Measurements from ENCODE around the gene FAHD1.
"Not testable (repeated sequence)": the region's sequence is repeated elsewhere in the genome, so short reads cannot be mapped to it uniquely, and the experiment has no call there.

Gene FAHD1

DNA sequence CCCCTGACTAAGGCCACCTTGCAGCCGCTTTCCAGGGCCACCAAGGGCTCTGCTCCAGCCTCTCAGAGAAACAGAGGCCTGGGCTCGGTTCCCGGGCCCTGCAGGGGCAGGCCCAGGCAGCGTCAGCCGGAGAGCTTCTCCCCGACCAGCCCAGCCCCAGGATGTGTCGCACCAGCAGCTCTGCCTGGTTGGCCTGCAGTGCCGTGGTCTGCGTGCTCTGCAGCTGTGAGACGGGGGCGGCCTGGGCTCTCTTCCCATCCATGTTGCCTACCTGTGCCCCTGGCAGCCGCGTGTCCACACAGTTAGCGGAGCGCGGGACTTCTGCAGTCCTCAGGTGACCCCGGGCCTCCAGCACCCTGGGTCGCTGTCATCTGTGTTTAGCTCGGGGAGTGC lies 38.3 kb upstream of the FAHD1 start:
- DNase-seq (ENCODE audit: low read depth in 1 of 2, low spot score in 1 of 2) = no peak

DNA sequence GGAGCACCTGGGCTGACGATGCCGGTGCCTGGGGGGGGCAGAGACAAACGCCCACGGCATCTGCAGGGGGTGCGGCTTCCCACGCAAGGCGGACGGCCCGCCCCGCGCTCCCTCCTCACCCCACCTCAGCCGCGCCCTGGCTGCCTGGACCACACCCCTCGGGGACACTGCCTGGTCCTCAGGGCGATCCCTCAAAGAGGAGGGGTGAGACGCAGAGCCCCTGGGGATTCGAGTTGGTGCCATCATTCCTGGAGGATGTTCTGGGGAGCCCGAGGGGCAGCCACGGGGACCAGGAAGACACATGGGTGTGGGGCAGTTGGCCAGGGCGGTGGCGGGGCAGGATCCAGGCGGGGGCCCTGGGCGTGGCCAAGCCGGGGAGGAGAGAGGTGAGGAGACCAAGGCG lies 37.4 kb upstream of the FAHD1 start:
- no peak for DNase-seq (ENCODE audit: low read depth in 1 of 2, low spot score in 1 of 2)

DNA sequence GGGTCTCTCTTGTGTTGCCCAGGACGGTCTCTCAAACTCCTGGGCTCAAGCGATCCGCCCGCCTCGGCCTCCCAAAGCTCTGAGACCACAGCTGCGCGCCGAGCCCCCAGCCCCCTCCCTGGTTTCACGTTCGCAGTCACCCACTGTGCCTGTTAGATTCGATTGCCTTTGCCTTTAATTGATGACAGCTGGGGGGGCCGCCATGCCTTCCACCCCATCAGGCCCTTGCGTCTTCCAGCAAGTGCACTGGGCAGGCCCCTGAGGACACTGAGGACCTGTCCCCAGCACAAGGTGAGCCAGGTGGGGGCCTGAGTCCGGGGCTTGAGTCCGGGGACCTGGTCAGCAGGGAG lies 36.8 kb upstream of the FAHD1 start:
- DNase-seq (ENCODE audit: low read depth in 1 of 2, low spot score in 1 of 2) = no peak

DNA sequence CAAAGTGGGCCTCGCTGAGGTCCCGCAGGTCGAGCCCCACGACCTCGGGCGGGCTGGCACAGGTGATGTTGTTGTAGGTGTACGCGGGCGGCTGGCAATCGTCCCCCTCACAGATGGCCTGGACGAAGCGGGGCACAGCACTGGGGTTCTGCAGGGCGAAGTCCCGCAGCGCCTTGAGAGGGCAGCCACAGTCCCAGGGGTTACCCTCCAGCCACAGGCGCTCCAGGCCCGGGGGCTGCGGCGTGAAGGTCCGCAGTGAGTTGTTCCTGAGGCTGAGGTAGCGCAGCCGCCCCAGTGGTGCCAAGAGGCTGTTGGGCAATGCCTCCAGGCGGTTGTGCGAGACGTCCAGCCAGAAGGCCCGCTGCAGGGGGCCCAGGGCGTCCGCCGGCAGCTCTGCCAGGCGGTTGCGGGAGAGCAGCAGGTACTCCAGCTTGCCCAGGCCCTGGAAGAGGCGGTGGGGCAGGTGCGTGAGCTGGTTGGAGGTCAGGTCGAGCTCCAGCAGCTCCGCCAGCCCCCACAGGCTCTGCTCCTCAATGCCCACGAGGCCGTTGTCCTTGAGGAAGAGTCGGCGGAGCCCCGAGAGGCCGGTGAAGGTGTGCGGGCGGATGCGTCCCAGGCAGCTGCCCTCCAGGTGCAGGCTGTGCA lies 36.3 kb upstream of the FAHD1 start:
- no peak for DNase-seq (ENCODE audit: low read depth in 1 of 2, low spot score in 1 of 2)

DNA sequence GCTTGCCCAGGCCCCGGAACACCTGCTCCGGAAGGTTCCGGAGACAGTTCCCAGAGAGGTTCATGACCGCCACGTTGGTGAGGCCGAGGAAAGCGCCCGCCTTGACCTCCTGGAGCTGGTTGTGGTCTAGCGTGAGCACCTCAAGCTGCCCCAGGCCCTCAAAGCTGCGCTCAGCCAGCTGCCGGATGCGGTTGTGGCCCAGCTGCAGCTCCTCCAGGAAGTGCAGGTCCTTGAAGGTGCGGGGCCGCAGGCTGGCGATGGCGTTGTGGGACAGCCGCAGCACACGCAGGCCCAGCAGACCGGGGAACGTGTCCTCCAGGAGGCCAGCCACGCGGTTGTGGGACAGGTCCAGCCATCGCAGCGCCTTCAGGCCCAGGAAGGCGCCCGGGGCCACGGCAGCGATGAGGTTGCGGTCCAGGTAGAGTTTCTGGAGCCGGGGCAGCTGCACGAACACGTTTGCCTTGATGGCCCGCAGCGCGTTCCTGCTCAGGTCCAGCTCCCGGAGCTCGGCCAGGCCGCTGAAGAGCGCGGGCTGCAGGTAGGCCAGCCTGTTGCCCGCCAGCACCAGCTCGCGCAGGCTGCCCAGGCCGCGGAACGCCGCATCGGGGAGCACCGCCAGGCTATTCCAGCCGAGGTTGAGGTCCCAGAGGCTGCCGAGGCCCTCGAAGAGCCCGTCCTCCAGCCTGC lies 35.6 kb upstream of the FAHD1 start:
- no peak for DNase-seq (ENCODE audit: low read depth in 1 of 2, low spot score in 1 of 2)

DNA sequence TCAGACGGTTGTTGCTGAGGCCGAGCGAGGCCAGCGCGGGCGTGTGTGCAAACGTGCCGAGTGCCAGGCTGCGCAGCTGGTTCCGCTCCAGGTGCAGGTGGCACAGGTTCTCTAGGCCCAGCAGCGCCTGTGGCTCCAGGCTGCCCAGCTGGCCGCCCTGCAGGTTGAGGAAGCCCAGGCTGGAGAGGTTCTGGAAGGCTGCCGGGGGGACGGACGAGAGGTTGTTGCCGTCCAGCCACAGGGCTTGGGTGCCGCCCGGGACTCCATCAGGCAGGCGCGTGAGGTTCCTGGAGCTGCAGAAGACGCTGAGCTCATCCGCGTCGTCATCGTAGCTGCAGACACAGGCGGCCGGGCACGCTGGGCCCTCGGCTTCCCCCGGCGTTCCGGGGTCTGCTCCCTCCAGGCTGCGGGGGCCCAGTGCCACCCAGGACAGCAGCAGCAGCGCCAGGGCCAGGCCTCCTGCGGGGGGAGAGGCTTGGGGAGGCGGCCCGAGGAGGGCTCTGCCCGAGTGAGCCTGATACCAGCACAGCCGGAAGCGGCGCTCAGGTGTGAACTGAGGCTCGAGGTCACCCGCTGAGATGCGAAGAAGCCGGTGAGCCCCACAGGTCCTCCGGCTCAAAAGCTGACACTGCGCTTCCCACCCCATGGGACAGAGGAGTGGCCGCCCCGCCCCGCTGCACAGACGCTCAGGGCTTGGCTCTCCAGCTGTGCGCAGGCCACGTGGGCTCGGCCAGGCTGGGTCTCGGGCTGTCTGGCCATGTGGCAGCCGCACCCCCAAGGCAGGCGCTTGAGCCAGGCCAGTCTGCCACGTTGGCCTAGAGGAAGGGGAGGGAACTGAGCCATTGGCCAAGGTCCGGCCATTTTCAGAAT lies 34.8 kb upstream of the FAHD1 start:
- no peak for DNase-seq (ENCODE audit: low read depth in 1 of 2, low spot score in 1 of 2)

DNA sequence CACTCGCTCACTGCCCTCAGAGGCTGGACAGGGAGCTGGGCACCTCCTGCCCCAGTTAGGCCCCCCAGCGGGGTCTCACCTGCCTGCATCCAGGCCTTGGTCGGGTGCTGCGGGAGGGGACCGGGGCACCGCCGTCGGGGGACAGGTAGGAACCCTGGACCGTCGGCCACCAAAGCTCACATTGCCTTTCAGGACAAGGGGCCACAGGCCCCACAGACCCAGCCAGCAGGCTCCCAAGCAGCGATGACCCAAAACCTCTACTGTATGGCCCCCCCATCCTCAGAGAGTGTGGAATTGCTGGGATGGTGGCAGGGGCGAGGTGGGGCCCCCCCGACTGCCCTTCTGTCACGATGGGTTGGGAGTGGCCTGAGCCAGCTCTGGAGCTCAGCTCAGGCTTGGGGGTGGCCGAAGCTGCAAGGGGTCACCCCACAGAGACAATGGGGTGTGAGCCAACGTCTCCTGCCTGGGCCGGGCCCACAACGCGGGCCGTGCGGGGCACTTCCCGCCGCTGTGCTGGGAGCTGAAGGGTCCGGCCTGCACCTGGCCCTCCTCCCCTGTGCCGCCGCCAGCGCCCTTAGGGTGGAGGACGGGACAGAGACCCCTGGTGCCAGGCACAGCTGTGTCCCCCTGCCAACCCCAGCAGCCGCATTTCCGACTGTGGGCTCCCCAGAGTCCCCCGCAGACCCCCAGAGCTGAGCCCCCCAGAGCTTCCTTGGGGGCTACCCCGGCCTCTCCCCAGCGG lies 34.0 kb upstream of the FAHD1 start:
- DNase-seq (ENCODE audit: low read depth in 1 of 2, low spot score in 1 of 2) = no peak

DNA sequence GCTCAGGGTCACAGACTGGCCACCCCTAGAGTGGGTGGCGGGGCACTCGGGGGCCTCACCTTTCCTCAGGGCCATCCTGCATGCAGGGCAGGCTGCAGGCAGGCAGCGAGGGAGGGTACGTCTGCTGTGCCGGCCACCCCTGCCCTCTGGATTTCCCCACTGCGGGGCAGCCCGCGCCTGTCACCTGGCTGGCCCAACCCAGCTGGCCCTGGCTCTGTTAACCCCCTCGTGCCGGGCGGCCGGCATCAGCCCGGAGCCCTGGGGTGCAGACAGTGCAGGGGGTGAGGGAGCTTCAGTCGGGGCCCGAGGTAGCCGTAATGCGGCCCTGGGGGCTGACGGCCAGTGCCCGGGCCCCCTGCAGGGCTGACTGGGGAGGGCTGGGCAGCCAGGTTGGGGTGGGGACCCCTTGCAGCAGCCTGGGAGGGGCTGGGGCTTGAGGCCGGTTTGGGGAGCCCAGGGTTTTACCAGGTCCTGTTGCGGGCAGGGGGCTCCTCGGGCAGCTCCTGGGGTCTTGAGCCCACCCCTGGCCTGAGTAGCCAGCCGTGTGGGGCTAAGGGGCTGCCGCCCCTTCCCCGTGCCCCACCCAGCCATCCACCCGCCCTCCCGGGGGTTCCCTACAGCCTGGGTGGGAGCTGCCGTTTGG lies 33.3 kb upstream of the FAHD1 start, which contains the start of gene IGFALS:
IGFALS (minus strand) TSS at position 128 of the 643 bp plus-strand sequence; CDS start at position 75, 53 bp downstream.
- DNase-seq (ENCODE audit: low read depth in 1 of 2, low spot score in 1 of 2) = no peak

DNA sequence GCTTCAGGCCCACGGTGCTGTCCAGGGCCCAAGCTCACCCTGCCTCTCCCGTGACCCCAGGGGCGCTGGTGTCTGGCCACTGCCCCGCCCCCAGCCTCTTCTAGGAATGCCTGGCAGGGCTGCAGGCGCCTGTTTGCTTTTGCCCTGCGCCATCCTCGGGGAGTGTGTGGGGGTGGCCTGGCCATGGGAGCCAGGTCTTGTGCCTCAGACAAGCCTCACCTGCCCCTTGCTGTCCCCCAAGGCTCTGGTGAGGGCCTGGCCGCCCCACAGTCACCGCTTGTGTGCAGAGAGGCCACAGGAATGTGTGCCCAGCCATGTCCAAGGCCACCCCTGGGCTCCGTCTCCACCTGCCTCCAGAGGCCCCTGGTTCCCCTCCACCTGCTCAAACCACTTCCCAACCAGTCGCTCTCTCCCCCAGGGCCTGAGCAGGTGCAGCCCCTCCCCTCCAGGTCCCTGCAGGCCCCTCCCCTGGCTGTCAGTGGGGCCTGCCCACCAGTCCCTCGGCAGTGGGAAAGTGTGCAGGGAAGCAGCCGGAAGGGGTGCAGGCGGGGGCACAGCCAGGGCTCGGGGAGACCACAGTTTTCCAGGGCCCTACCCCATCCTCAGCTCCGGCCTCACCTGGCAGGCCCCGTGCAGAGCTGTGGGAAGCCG lies 32.7 kb upstream of the FAHD1 start:
- DNase-seq (ENCODE audit: low read depth in 1 of 2, low spot score in 1 of 2) = no peak

DNA sequence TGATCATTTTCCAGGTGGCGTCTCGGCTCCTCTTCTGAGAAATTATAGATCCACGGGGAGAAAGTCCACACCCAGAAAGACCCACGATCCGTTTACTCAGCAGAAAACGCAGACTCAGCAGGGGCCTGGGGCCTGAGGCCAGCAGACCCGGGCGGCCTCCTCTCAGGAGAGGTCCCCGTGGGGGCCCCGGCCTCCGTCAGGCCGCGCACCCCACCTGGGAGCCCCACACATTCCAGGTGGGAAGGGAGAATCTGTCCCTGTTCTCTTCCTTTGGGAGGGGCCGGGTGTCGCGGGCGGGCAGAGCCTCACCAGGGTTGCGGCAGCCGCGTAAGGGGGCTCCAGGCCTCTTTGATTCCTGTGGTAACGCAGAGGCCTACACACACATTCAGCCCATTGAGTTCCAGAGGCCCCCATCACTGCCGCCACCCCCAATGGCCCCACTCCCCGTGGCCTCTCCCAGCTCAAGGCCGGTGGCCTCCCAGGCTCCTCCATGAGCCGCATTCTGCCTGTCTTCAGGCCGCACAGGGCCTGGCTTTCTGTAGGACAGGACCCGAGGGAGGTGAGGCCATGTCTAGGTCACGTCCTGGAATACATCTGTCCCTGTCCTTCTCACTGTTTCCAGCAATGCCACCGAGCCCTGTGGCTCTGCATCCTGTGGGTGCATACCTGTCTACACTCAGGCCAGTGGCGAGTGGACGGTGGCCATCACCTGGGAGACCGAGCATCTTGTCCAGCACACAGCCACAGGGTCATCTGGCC lies 31.9 kb upstream of the FAHD1 start:
- DNase-seq (ENCODE audit: low read depth in 1 of 2, low spot score in 1 of 2) = no peak

DNA sequence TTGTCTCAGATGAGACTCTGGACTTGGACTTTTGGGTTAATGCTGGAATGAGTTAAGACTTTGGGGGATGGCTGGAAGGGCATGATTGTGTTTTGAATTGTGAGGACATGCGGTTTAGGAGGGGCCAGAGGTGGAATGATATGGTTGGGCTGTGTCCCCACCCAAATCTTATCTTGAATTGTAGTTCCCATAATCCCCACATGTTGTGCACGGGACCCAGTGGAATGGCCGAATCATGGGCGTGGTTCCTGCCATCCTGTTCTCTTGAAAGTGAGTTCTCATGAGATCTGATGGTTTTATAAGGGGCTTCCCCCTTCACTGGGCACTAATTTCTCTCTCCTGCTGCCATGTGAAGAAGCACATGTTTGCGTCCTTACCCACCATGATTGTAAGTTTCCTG lies 27.7 kb upstream of the FAHD1 start:
- not testable (repeated sequence) for DNase-seq (ENCODE audit: low read depth in 1 of 2, low spot score in 1 of 2)

DNA sequence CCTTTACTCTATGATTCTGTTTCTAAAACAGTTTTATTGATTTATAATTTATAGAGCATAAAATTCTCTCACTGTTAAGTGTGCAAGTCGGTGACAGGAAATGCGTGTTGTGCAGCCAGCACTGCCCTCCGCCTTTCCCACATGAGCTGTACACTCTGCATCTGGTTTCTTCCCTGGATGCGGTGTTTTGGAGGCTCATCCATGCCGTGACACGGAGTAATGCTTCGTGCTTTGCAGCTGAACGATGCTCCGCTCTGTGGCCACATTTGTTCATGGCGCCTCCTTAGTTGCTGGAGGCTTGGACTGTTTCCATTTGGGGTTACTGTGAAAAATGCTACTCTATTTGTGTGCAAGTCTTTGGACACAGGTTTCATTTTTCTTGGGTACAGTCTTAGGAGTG lies 26.3 kb upstream of the FAHD1 start:
- no peak for DNase-seq (ENCODE audit: low read depth in 1 of 2, low spot score in 1 of 2)

DNA sequence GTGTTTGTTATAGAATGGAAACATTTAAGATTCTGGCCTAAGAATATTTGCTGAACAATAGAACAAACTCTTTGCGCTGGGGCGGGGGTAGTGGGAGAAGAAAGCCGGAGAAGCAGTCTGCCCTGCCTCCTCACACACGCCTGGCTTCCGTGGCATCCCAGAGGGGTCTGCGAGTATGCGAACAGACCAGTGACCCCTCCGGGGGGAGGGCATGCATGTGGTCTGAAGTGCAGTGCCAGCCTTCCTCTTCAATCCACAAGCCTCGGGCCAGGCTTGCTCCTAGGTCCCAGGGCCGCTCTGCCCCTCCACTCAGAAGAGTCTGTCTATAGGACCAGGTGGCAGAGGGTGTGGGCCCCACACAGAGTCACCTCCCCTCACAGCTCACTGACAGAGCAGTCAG lies 19.4 kb upstream of the FAHD1 start:
- DNase-seq (ENCODE audit: low read depth in 1 of 2, low spot score in 1 of 2) = no peak

DNA sequence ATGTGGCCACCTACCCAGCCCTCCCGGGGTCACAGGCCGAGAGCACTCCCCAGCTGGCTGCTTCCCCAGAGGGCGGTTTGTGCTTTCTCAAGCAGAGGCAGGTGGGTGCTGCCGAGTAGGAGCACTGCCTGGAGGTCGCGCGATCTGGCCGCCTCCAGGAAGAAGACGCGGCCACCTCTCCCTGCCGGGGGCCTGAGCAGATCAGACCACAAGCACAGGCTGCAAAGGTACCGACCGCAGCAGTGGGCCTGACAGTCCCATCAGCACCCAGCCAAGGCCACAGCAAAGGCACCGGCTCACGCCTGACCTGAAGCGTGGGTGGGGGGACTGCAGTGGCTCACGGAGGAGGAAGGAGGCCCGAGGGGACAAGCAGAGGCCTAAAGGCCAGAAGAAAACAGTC lies 18.3 kb upstream of the FAHD1 start:
- no peak for DNase-seq (ENCODE audit: low read depth in 1 of 2, low spot score in 1 of 2)

DNA sequence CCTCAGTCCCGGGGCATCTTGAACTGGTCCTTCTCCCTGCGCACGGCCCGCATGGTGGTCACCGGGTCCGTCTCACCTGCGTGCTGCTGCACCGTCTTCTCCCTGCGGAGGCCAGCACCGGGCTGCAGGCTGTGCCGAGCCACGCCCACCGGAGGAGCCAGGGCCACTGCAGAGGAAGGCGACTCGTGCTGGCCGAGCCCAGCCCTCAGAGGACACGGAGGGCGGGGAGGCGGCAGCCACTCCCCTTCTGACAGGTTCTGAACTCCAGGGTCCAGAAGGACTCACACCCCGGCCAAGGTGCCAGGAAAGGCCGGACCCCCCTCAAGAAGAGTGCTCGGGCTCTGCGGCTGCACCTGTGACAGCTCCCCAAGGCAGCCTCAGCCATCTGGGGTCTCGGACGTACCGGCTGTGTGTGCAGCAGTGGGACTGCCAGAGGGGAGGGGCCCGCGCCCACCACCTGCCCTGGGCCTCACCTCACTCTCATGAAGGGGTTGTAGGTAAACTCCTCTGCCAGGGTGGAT lies 17.7 kb upstream of the FAHD1 start:
- DNase-seq (ENCODE audit: low read depth in 1 of 2, low spot score in 1 of 2) = no peak

DNA sequence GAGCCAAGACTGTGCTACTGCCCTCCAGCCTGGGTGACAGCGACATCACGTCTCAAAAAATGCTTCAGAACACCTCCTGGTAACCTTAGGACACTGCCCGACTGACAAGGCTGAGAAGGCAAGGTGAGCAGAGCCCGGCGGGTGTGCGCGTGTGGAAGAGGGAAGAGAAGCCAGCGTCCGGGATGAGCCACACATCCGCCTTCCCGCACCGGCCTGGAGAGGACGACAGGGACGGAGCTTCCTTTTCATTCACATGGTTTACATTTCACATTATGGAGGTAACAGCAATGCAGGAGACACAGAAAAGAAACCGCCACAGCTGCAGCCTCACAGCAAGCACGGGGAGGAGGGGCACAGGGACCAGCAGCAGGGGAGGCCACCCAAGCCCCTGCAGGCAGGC lies 16.9 kb upstream of the FAHD1 start:
- no peak for DNase-seq (ENCODE audit: low read depth in 1 of 2, low spot score in 1 of 2)

DNA sequence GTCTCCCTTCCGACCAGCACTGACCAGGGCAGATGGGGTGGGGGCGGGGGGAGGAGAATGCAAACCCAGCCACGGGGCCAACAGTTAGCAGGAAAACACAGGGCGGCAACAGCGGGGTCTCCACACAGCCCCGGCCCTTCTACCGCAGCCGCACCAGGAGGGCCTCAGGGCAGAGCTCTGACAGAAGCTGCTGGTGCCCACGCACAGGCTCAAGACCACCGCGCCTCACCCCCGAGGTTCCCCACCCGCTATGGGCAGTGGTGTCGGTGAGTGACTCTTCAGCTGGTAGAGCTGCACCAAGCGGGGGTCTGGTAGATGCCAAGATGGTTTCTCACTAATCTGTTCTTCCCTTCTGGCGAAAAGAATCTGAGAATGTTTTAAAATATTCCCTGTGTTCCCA lies 16.5 kb upstream of the FAHD1 start:
- DNase-seq (ENCODE audit: low read depth in 1 of 2, low spot score in 1 of 2) = no peak

DNA sequence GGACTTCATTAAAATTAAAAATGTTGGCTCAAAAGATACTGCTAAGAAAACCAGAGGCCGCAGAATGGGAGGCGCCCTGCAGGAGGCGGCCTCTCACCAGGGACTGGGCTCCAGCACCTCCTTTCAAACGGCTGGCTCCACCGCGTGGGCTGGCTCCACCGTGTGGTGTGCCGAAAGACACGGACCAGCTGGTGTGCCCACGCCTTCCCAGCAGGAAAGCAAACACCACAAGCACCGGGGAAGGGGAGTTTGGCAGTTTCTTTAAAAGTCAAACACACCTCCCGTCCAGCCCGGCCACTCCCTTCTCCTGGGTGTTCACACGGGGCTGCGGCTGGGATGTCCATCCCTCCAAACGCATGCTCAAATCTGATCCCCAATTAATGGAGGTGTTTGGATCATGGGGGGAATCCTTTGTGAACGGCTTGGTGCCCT lies 14.3 kb upstream of the FAHD1 start:
- DNase-seq (ENCODE audit: low read depth in 1 of 2, low spot score in 1 of 2) = peak in 1 of 2 donors; percentile 28

DNA sequence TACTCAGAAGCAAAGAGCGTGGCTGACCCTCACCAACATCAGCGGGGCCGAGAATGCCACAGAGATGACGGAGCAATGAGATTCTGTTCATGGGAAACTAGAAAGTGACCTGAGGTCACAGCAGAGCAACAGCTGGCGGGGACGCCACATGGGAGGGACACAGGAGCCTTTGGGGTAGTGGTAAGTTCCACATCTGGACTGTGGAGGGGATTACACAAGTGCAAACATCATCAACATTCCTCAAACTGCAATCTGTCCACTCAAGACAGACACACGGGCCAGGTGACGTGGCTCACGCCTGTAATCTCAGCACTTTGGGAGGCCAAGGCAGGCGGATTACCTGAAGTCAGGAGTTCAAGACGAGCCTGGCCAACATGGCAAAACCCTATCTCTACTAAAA lies 11.5 kb upstream of the FAHD1 start:
- no peak for DNase-seq (ENCODE audit: low read depth in 1 of 2, low spot score in 1 of 2)
